HG02938 (cell line): ENCODE measurements around the gene MCC.
A peak's percentile ranks its signal among the peaks of the same experiment; 100 is the strongest.

Experiments
- ATAC-seq: cut with Tn5 transposase; IDR thresholded peaks from one replicate; pipeline ENCODE4 v1.9.1; 2021; ENCODE audit warnings: mild to moderate bottlenecking, moderate library complexity; ENCODE audit not compliant: unreplicated experiment

MCC gene

DNA sequence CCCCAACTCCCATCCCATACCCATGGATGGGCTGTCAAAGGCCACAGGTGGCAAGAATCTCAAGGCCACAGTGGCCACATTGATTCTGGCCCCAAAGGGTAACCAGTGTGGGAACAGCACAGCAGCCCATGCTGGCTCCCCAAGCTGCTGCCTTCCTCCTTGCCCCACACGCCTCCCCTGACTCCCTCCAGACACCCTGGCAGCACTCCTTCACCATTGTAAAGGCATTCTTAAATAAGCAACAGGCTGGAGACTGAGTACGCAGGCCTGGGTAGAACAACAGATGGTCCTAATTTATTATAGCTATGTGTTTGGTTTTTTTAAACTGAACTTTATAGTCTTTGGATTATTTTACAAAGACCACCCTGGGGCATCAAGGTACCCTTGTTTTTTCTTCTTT lies 212.3 kb downstream of the MCC start:
- ATAC-seq: no peak

DNA sequence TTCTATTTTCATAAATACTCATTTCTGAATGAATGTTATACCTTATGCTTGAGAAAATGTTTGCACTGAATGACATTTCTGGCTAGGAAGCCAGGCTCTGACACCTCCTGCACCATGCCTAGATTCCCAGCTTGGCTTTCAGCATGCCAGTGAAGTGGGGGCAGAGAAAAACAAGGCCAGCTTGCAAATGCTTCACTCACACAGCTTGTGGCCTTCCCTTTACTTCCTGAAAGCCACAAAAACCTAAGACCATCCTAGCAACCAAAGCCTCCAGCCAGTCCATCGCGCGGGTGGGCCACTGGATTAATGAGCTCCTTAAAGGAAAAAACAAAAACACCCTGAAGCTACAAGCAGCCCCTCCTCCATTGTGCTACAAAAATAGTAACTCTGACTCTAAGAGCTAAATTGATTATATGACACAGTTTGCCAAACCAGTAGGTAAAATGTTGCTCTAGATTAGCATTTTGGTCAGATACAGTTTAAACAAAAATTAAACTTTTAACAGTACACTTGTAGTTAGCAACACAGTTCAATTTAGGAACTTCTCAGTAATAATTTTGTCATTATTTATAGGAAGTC lies 213.3 kb downstream of the MCC start:
- ATAC-seq: no peak

DNA sequence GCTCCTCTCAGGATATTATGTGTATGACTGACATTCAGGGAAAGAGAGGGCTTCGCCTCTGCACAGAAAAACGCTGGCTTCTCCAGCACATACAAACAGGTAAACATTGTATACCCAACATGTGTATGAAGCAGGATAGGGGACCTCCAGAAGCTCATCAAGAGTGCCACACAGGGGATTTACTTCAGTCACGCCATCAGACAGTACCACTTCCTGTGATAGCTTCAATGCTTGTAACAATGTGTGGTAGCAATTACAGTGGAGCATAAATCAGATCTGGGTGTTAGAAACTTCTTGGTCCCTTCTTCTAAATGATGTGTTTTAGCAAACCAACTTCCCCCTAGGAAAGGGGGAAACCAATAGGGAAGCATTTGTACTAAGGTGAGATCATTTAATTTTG lies 214.3 kb downstream of the MCC start:
- ATAC-seq: no peak

DNA sequence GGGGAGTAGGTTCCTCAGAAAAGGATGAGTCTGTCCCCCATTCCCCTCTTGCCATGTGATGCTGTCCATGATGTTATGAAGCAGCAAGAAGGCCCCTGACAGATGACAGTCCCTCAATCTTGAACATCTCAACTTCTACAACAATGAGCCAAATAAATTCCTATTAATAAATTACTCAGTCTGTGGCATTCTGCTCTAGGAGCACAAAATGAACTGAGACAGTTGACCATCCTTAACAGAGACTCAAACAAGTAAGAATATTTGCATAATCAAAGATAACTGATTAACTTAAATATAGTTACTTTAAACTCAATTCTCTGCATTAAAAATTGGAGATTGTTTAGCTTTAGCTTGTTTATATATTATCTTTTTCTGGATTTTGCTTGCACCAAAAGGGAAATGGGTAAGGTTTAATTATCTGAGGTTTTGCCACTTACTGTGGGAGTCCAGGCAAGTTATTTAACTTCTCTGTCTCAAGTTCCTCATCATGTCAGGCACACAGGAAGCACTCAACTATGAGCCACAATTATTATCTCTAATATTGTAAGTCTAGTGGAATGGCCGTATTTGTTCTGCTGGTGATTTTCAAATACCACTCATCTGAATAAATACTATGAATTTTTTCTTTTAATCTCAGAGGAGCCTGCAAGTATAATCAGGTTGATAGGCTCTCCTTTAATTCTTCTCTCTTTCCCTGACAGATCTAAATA lies 216.4 kb downstream of the MCC start:
- peak; percentile 44 for ATAC-seq

DNA sequence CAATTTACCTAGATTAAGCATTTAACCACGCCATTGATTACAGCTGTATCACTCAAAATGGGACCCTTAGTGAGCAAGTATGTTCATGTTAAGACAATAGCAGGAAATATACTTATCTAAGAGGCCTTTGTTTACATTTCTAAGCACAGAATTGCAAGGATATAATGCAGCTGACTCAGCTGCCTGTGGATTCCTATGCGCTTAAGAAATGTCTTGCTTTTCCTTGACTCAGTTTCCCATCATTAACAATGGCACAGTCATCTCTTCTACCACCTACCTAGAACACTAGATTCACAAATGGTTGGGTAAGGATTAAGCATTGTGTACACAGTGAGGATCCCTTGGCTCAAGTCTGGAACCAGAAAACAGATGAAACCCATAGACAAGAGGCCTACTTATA lies 217.2 kb downstream of the MCC start:
- no peak for ATAC-seq

DNA sequence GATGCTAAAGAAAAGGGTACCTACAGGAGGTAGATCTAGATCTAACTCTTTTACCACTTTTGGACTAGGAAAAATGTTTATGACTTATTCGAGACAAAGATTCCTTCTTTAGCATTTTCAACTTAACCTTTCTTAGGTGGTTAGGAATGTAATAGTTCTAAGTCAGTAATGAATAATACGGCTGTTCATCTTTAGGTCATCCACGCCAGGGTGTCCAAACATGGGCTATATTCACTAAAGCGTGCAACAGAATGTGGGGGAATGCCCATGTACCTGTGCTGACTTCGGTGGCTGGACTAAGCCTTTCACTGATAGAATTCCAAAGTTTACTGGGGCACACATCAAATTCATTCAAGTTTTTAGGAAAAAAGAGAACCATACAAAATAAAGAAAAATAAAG lies 218.2 kb downstream of the MCC start:
- no peak for ATAC-seq

DNA sequence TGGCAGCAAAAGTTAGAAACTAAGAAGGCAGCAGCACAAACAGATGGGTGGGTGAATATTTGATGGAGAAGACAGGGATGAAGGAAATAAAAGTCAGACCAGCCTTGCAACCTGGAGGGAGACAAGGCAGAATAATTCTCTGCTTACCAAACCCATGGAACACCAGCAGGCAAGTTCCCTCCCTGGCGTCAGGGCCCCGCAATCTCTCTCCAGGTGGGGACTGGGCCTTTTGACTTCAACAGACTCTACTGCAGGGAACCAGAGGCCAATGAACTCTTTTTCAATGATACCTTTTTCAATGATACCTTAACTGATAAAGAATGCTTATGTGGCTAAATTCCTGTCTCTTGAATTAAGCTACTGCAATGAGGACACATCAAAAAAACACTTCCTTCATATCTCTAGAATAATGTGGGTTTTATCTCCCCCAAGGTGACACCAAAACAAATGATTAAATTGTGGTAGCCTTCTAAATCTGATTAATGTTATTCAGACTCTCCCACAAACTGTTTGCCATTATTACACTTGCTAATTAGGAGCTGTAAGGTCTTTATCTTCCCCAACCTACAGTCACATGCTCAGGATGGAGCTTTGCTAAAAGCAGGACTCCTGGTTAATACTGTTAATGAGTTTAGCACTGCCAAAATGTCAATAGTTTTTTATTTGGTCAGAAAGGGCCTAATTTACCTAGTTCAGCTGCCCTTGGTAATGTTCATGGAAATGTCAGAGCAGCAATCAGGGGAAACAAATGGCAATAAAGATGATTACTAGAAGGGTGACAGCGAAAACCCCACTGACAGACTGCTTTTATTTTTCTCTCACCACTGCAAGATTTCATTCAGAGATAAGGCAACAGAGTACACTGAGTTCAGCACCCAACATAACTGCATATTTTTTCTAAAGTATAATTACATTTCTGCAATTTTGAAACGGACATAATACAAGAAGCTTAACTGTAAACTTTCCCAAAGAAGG lies 218.9 kb downstream of the MCC start:
- ATAC-seq: no peak

DNA sequence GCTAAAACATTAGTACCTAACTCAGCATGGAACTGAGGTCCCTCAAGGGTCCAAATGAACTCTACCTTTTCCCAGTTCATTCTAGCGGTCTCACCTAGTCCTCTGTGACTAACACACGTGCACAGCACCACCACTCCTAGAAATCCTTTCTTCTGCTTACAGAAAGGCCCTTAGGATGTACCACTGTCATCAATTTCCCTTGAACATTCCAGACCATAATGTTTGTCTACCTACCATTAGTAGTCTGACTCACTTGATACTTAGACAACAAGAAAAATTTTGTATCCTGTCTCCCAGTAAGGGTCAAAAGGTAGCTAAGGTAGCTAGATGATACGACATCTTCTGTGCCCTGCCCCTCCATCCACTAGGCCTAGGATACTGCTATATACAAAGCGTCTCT lies 220.0 kb downstream of the MCC start:
- no peak for ATAC-seq

DNA sequence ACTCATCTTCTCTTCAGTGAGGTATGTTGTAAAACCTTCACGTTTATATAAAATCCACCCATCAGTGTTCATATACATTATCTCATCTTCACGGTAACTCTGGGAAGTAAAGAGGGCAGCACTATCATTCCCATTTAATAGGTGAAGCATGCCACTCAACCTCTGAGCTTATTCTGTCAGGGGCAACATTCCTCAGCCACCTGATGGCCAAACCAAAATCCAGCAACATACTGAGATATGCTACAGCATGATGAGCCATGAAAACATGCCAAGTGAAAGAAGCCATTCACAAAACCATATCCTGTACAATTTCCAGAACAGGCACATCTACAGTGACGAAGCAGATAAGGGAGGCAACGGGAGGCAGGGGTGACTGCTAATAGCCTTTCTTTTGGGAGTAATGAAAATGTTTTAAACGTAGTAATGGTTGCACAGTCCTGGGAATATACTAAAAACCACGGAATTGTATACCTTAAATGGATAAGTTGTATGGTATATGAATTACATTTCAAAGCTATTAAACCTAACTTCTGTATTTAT lies 220.8 kb downstream of the MCC start:
- ATAC-seq: no peak

DNA sequence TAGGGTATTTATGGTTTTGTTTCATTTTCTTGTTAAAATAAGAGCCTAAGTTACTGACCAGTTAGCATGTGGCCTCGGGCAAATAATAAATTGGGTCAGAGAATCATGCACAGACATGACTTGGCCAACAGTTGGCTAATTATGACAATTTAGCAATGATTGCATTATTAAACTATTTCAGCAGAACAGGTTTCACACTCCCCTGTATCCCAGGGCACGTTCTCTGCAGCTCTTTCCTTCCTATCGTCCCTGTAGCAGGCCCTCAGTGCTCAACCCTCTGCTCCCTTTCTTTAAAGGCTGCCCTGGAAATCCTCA lies 221.4 kb downstream of the MCC start:
- no peak for ATAC-seq

DNA sequence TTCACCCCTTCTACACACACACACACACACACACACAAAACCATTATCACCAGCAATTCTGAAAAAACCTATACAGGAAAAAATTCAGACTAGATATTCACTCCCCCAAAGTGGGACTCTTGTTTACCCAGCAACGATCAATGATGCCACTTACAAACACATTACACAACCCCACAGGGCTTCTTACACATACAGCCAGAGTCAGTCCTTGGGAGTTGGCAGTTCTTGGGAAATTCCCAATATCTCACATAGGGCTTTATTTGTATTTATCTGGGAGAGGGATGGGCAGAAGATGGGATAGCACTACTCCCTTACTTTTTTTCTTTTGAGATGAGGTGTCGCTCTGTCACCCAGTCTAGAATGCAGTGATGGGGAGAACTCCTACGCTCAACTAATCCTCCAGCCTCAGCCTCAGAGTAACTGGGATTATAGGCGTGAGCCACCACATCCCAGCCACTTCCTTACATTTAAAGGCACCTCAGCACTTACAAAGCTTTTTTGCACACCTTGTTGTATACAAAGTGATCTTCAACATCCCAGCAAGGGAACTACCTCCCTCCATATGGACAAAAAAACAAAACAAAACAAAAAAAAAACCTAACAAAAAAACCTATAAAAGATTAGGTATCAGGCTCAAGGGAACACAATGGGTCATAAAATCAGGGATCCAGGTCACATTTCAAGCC lies 221.9 kb downstream of the MCC start:
- no peak for ATAC-seq

DNA sequence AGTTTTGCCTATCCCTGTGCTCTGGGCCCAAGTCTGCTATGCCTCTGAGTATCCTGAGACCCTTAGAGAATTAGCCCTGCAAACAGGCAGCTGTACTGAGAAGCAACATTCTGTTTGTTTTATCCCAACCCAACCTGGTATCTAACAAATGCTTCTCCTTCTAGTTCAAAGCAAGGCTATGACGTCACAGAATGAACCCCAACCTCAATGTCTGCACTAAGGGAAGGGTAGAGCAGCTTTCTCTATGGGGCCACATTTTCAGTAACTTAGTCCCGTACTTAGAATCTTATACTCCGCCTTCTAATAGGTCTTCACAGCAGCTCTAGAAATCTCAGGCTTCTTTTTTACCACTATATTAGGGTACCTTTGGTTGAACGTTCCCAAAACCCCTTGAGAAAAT lies 223.1 kb downstream of the MCC start:
- no peak for ATAC-seq

DNA sequence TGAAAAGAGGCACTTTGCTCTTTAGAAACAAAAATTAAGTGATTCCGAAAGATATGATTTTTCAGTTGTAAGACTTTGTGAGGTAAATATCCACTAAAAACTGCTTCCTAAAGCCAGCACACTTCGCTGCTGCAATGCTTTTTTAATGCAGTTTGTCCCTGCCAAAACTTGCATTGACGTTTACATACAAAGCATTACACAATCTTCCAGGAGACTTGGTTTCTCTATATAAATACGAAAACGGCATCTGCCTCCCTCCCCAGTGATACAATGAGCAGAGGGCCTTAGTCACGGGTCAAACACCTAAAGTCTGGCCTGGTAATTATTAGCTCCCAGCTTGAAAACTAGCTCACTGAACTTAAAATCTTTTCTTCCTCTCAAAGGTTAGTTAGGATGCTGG lies 224.2 kb downstream of the MCC start:
- ATAC-seq: no peak

DNA sequence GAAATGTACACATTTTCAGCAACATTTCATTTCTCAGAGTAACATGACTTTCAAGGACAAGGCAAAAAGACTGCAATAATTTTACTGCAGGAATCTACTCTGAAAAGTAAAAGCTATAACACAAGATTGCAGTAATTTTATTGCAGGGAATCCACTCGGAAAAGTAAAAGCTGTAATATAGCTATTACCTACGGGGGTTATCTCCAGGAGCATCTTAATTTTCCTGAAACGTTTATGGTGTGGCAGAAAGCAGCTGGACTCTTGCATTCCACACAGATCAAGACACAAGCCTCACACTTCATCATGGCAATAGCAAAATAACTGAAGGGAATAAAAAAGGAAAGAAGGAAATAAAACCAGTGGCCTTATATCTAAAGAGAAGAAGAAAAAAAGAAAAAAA lies 224.7 kb downstream of the MCC start:
- no peak for ATAC-seq

DNA sequence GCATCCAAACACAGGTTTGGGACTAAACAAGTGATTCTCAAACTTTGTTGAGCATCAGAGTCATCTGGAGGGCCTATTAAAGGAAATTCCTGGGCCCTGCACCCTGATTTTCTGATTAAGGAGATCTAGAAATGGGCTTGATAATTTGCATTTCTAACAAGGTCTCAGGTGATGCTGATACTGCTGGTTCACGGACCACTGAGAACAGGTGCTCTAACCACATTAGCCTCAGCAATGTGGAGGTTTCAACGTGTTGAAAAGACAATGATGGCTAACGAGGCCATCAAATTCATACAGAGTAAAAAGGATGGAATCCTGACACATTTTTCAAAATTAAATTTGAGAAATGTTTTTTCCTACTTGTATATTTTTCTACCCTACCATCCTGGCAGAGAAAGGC lies 225.6 kb downstream of the MCC start:
- ATAC-seq: no peak

DNA sequence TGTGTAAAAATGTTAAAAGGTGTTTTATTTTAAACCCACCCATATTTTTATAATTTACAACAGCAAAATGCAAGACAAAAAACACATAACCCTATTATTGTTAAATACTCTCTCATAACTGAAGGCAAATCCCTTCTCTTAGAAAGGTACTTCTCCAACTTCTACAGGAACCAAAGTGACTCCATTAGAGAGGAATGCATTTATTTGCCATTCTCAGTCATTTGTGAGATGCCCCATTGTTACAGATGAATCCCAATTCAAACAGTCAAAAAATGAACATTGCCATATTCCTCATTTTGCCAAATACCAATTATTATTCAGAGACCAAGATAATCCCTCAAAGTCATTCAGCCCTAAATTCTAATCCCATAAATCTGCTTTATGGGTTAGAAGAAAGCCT lies 229.2 kb downstream of the MCC start:
- ATAC-seq: no peak

DNA sequence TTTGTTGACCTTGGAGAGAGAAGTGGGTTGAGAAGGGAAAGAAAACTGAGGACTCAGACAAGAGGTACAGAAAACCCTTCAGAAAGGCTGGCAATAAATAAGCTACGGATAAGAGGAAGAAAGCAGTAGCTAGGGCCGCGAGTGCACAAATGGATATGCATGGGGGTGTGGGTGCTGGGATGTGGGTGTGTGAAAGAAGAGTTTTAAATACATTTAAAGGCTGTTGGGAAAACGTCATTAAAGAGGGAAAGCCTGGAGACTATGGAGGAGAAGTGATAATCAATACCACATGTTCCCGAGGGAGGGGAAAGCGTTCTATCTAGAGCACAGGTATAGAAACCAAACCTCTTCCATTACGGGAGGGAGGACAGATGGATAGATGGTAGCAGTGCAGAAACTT lies 230.7 kb downstream of the MCC start:
- no peak for ATAC-seq

DNA sequence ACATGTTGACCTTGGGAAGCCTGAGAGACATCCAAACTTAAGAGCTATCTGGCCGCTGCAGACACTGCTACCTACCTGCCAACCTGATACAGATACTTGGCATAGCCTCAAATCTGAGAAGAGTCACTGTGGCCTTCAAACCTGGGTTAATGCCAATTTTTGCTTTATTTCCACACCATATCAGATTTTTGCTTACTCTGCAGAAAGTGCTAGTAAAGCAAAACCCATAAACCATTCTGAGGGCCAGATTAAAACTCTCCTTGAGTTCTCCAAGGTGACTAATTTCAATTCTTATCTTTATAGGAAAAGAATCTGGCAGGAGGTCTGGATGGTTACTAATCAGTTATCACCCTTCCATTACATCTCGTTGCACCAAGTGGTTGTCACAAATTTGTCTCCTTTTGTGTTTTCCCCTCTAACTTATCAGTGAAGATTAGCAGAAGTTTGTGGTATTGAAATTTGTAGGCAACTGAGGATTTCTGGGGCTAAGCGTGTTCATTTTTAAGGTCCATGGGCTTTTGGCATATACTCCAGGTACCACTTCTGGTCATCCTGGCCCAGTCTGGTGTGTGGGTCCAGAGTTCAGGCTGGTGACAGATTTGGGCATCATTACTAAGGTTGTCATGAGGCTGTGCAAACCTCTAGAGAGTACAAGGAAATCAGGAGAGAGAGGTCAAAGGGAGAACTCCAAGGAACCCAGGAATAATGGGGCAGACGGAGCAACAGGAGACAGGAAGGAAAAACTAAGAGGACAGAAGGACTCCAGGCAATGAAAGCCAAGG lies 231.4 kb downstream of the MCC start:
- no peak for ATAC-seq

DNA sequence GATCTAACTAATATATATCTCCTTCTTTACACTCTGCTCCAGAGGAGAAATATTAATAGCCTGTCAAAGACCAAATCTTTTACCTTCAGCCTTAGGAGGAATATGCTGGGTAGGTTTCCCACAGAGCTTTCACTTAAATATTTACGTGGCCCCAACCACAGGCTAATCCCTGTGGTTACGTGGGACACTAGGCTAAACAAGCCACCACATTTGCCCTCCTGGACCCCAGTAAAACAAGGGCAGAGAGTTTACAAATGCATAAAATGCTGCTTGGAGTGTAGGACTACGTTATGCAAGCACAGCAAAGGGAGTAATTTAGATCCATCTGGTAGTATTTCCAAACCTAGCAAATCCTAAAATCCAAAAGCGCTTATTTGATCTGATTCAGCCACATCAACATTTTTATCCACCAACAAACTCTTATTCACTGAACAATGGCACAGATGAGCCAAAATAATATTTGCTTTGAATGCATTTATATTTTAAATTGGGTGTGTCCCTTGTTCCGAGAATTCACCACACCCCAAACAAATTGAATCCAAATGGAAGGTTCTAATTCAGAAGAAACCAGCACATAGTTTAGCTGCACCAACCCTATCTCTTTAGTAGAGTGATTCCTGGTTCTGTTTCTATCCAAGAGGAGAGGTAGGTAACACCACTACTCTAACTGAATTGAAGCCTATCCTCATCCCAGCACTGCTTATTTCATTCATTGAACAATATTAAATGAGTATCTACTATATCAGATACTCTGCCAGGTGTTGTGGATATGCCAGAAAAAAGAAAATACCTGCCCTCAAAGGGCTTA lies 232.5 kb downstream of the MCC start:
- no peak for ATAC-seq

DNA sequence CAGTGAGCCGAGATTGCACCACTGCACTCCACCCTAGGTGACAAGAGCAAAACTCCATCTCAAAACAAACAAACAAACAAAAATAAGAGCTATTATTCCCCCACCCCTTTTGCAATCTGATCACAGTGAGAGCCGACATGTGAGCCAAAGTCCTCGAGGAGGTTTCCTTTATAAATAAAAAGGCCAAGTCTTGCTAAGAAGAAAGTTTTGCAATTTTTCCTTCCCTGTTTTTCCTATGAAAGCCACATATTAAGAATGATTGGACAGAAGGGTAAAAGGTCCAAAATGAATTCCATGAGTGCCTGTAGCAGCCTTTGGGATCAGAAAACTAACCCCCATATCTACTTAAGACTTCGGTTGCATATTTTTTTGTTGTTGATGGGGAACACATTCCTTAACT lies 233.1 kb downstream of the MCC start:
- no peak for ATAC-seq
